ENCODE results near the gene CHST3. TPM values are rescaled to one million over a fixed set of nuclear protein-coding genes. Genes with fewer than 3 reads are reported as not detected.

CHST3 gene
- total and polyA plus RNA-seq, 4 donors: 2.2 to 13.7 (median 8.0) TPM

GRCh38 chr10:71939861-71940474, 24.2 kb upstream of the CHST3 start:
- Histone ChIP-seq H3K27ac (ENCODE audit: low read depth in 1 of 2, low read length in 1 of 2) (no peak overlapping the region), H3K4me3 (no peak overlapping the region), H3K9me3 (ENCODE audit: control insufficient read depth in 4 of 4, insufficient read depth in 3 of 4, low read length in 3 of 4) (peaks cover 0 to 24% (median 7%) of the 10 kb centered on the region in 4 donors), H3K9ac (ENCODE audit: insufficient read depth in 1 of 2, low read length in 2 of 2) (no peak overlapping the region), H3K4me1 (ENCODE audit: control insufficient read depth in 5 of 5, insufficient read depth in 5 of 5, low read length in 5 of 5) (no peaks in the 10 kb centered on the region), H3K27me3 (ENCODE audit: control insufficient read depth in 3 of 3, insufficient read depth in 3 of 3, low read length in 2 of 3) (no peaks in the 10 kb centered on the region), H3K36me3 (ENCODE audit: control insufficient read depth in 4 of 4, insufficient read depth in 4 of 4, low read length in 4 of 4) (peaks cover 0 to 1% (median 0%) of the 10 kb centered on the region in 4 donors)
- TF ChIP-seq CTCF (IDR thresholded peaks at IDR 0.05; ENCODE audit: control extremely low read depth, extremely low read depth): no peak
- 92 to 95% methylated on average over 26 of the region's 26 CpGs for WGBS, 2 donors
- DNase-seq (no peak), ATAC-seq (ENCODE audit: insufficient read depth, low FRiP score) (no peak)

GRCh38 chr10:71940752-71941151, 23.4 kb upstream of the CHST3 start:
- peaks cover 0 to 27% (median 9%) of the 10 kb centered on the region in 4 donors for H3K9me3 ChIP-seq (ENCODE audit: control insufficient read depth in 4 of 4, insufficient read depth in 3 of 4, low read length in 3 of 4)
- ATAC-seq (ENCODE audit: insufficient read depth, low FRiP score): no peak
- H3K27ac ChIP-seq (ENCODE audit: low read depth in 1 of 2, low read length in 1 of 2): no peak overlapping the region

GRCh38 chr10:71941318-71941717, 22.9 kb upstream of the CHST3 start:
- WGBS, 2 donors: 61 to 83% methylated on average over 8 of the region's 8 CpGs

More at GRCh38 chr10:71940752-71941151, 23.4 kb upstream of the CHST3 start:
- H3K27me3 ChIP-seq (ENCODE audit: control insufficient read depth in 3 of 3, insufficient read depth in 3 of 3, low read length in 2 of 3): no peaks in the 10 kb centered on the region
- DNase-seq: no peak
- no peak overlapping the region for H3K4me3 ChIP-seq
- no peaks in the 10 kb centered on the region for H3K4me1 ChIP-seq (ENCODE audit: control insufficient read depth in 5 of 5, insufficient read depth in 5 of 5, low read length in 5 of 5)
- 86 to 98% methylated on average over 4 of the region's 4 CpGs for WGBS, 2 donors
- no peak for TF ChIP-seq CTCF (IDR thresholded peaks at IDR 0.05; ENCODE audit: control extremely low read depth, extremely low read depth)
- no peak overlapping the region for H3K9ac ChIP-seq (ENCODE audit: insufficient read depth in 1 of 2, low read length in 2 of 2)
- no peaks in the 10 kb centered on the region for H3K36me3 ChIP-seq (ENCODE audit: control insufficient read depth in 4 of 4, insufficient read depth in 4 of 4, low read length in 4 of 4)

More at GRCh38 chr10:71941318-71941717, 22.9 kb upstream of the CHST3 start:
- Histone ChIP-seq H3K27me3 (ENCODE audit: control insufficient read depth in 3 of 3, insufficient read depth in 3 of 3, low read length in 2 of 3) (no peaks in the 10 kb centered on the region), H3K9ac (ENCODE audit: insufficient read depth in 1 of 2, low read length in 2 of 2) (no peak overlapping the region), H3K27ac (ENCODE audit: low read depth in 1 of 2, low read length in 1 of 2) (no peak overlapping the region), H3K4me3 (no peak overlapping the region), H3K4me1 (ENCODE audit: control insufficient read depth in 5 of 5, insufficient read depth in 5 of 5, low read length in 5 of 5) (no peaks in the 10 kb centered on the region), H3K9me3 (ENCODE audit: control insufficient read depth in 4 of 4, insufficient read depth in 3 of 4, low read length in 3 of 4) (peaks cover 0 to 30% (median 14%) of the 10 kb centered on the region in 4 donors), H3K36me3 (ENCODE audit: control insufficient read depth in 4 of 4, insufficient read depth in 4 of 4, low read length in 4 of 4) (no peaks in the 10 kb centered on the region)
- ATAC-seq (ENCODE audit: insufficient read depth, low FRiP score): no peak
- TF ChIP-seq CTCF (IDR thresholded peaks at IDR 0.05; ENCODE audit: control extremely low read depth, extremely low read depth): no peak
- no peak for DNase-seq

All from lung (tissue), 12 donors.